HUDEP-2 (cell line): ENCODE results near the gene CNOT9.
"Not testable (repeated sequence)": the region's sequence is repeated elsewhere in the genome, so short reads cannot be mapped to it uniquely, and the experiment has no call there.

Source experiments
- DNase-seq, 76 experiments: peaks; one replicate each; lab custom pipeline; 2025; ENCODE audit not compliant: unreplicated experiment in 76 of 76; lab: John Stamatoyannopoulos, UW

CNOT9 gene, protein sequence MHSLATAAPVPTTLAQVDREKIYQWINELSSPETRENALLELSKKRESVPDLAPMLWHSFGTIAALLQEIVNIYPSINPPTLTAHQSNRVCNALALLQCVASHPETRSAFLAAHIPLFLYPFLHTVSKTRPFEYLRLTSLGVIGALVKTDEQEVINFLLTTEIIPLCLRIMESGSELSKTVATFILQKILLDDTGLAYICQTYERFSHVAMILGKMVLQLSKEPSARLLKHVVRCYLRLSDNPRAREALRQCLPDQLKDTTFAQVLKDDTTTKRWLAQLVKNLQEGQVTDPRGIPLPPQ

DNA sequence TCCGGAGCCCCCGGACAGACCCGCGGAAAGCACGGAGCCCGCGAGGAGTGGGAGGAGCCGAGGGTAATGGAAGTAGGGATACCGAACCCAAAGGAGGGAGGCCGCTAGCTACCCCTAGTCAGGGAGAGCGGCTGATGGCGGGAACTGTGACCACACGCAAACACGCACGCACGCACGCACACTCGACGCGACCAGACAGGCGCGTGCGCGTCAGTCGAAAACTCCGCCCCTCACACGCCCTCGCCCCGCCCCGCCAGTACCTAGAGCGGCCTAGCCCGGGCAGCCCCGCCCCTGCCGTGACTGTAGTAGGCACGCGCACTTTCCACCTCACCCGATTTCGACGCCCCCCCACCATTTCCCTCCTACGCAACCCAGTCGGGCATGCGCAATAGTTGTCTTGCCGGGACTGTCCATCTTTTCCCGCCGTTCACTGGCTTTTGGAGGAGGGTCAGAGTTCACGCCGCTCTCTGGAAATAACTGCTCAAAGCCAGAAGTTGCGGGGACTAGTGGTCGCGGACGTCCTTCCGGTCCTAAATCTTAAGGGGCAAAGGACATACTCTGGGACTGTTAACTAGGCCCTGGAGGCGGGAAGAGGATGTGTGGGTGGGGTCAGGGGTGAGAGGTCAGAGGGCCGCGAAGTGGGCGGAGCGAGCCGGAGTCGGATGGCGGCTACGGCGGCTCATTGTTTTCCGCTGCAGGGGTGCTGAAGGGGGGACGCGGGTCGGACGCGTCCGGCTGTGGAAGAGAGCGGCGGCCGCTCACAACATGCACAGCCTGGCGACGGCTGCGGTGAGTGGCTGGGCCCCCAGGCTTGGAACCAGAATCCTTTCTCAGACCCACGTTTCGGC lies at the start of gene CNOT9, which contains the start of gene USP37:
CNOT9 (plus strand) TSS at position 650 of the 848 bp plus-strand sequence; CDS start at position 766, 116 bp downstream.
USP37 (minus strand) TSS at position 162 of the 848 bp plus-strand sequence. CDS start 9,698 bp downstream, outside the sequence.
- peak; percentile 44 to 99 (median 98) for DNase-seq

DNA sequence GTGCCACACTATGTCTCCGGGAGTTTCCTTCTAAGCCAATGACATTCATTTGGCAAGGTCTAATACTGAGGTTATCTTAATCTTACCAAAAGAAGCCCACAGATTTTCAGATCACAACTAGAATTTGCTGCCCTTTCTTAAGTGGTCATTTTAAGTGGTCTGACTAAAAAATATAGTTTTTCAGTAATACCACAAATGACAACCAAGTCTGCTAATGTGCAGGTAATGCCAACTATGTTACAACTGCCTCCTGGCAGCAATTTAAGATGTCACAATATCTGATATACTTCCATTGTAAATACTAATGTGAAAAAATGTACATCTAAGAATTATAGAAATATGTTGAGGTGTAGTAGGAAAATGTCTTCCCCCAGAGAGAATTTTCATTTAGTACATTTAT lies 49.8 kb upstream of the CNOT9 start:
- no peak for DNase-seq

- DNase-seq, result no peak
Measured at GRCh38 chr2:218523651-218524050, 45.0 kb upstream of the CNOT9 start.

GRCh38 chr2:218528409-218528808 lies 40.2 kb upstream of the CNOT9 start:
- DNase-seq, result not testable (repeated sequence)

DNA sequence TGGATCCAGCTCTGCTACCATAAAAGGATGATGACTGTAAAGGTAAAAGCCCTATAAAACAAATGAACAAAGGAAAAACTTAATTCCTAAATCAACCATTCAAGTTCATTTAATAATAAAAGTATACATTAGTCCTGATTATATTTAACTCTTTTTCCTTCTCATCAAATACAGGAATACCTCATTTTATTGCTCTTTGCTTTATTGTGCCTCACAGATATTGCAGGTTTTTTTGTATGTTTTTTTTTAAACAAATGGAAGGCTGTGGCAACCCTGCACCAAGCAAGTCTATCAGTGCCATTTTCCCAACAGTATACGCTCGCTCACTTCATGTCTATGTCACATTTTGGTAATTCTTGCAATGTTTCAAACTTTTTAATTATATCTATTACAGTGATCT lies 38.6 kb upstream of the CNOT9 start:
- DNase-seq, result no peak

GRCh38 chr2:218536804-218537494 lies 31.7 kb upstream of the CNOT9 start:
- peak in 3 of 76 experiments; percentile 1 to 15 (median 2) for DNase-seq

GRCh38 chr2:218540015-218540414 lies 28.6 kb upstream of the CNOT9 start:
- no peak for DNase-seq

DNA sequence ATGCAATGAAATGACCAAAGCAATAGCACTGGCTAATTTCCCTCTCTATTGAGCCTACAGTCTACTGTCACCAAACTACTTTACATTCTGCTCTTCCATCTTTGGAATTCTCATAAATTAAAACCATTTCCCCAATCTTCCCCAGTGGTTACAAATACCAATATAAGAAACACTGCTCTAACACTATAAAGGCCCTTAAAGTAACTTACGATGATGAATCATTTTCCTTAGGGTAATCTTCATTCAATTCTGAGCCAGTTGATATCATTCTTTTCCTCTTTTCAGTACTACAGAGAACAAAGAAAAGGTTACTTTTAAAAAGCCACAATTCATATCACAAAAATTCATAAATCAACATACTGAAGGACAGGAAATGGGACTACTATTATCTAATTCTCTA lies 22.6 kb upstream of the CNOT9 start:
- no peak for DNase-seq

GRCh38 chr2:218547511-218547910 lies 21.1 kb upstream of the CNOT9 start:
- no peak for DNase-seq

GRCh38 chr2:218547978-218548377 lies 20.7 kb upstream of the CNOT9 start:
- no peak for DNase-seq

DNA sequence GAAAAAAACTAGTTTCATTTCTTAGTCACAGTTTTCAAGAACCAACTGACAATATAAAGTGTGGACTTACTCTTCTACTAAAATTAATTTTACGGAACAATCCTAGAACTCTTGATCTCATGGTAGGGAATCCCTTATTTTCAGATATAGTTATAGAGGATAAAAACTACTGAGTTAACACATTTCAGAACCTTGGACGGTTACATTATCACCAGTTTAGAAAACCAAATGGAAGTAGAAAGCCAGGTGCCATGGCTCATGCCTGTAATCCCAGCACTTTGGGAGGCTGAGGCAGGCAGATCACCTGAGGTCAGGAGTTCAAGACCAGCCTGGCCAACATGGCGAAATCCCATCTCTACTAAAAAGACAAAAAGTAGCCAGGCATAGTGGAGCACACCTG lies 14.4 kb upstream of the CNOT9 start:
- not testable (repeated sequence) for DNase-seq

DNA sequence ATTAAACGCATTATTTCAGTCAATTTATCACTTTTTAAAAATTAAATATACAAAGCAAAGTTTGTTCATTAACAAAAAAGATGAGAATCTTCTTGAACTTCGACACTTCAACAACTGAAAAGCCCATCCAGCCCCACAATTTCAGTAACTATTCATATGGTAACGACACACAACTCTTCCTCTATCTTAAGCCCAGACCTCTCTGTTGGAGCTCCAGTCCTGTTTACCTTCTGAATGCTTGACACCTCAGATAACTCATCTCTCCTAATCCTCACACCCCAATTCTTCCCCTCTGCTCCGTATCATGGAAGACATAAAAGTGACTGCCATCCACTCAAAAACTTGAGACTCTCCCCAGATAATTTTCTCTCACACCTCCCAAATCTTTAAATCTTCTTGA lies 13.1 kb upstream of the CNOT9 start:
- no peak for DNase-seq

DNA sequence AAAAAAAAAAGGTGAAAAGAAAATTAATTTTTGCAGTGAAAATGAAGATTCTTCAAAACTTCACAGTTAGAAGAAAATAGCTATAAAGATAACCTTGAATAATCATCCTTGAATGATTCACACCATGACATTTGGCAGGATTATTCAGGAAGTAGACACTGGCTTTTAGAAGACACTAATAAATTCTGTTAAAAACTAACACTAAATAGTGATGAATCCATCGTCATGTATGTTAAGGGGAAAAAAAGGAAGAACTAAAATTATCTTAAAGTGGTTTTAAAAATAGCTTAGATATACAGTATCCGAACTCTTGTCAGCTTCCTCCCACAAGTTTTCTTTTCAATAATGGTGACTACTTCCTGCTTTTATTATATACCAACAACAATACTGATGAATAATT lies 10.7 kb upstream of the CNOT9 start:
- DNase-seq, result no peak

DNA sequence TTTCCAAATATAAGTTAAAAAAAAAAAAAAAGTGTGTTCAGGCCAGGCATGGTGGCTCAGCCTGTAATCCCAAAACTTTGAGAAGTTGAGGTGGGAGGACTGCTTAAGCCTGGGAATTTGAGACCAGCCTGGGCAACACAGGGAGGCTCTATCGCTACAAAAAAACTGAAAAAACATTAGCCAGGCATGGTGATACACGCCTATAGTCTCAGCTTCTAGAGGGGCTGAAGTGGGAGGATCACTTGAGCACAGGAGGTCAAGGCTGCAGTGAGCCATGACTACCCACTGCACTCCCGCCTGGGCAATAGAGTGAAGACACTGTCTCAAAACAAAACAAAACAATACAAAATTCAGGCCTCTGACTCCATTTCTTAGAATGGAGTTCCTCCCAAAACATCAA lies 9.7 kb upstream of the CNOT9 start:
- no peak for DNase-seq

GRCh38 chr2:218564056-218564455 lies 4.6 kb upstream of the CNOT9 start:
- no peak for DNase-seq

GRCh38 chr2:218566296-218566695 lies 2.3 kb upstream of the CNOT9 start:
- DNase-seq, result no peak

GRCh38 chr2:218567797-218568189 lies 846 bp upstream of the CNOT9 start:
- DNase-seq, result peak in 19 of 76 experiments; percentile 43 to 76 (median 62)

DNA sequence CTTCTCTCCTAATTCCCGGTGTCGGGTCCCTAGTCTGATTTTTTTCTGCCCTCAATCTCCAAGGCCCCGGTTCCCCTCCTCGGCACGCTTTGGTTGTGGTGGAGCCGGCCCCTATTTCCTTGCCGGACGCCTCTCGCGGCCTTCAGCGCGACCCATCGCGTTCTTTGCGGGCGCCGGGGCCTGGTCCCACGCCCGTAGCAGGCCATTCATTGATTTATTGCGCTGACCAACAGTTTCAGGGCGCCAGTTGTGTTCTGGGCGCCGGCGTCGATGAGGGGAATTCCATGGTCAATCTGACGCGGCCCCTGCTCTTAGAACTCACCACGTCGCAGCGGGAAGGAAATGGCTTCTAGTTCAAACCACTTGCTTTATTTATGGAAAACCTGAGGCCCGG lies 396 bp downstream of the CNOT9 start:
- peak in 9 of 76 experiments; percentile 2 to 48 (median 25) for DNase-seq

- DNase-seq, result peak in 45 of 76 experiments; percentile 1 to 48 (median 22)
Measured at GRCh38 chr2:218569661-218570500, 1.2 kb downstream of the CNOT9 start.

DNA sequence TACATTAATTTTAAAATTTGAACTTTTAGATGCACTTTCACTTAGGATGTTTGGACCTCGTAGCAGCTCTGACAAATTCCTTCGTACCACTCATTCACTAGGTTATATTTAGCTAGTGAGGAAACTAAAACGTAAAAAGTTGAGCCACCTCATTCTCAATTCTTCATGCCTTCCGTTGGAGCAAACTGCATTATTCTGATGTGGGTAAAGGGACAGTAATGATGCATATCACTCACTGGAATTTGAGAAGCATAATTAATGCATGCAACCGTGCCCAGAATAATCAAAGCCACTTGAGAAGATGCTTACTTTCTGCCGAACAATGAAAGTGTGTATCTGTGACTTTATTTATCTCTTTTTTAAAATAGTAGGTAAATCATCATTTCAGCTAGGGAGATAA lies 2.2 kb downstream of the CNOT9 start:
- no peak for DNase-seq
